SIG-M5 (cell line): ENCODE data around the gene HMGB2.

ENCODE experiments used
- DNase-seq: peaks from one replicate; lab custom pipeline; 2025; lab: John Stamatoyannopoulos, UW

Gene HMGB2

GRCh38 chr4:173334891-173335752 lies 964 bp upstream of the HMGB2 start:
- DNase-seq = peak; percentile 34

DNA sequence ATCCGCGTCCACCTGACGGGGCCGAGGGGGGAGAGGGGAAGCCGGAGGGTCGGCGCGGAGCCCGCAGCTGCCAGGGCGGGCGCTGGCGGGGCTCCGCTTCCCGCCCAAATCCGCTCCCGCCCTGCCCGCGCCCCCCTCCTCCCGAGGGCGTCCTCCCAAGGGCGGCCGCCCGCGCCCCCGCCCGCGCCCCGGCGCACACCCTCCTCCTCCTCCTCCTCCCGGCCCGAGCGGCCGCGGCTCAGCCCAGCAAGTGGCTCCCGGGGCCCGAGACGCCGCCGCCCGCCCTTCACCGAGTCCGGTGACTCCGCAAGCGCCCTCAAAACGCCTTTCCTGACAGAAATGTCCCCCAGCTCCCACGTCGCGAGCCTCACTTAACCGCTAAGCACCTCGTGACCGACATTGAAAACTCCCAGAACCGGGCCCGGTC lies 487 bp downstream of the HMGB2 start:
- DNase-seq = no peak

DNA sequence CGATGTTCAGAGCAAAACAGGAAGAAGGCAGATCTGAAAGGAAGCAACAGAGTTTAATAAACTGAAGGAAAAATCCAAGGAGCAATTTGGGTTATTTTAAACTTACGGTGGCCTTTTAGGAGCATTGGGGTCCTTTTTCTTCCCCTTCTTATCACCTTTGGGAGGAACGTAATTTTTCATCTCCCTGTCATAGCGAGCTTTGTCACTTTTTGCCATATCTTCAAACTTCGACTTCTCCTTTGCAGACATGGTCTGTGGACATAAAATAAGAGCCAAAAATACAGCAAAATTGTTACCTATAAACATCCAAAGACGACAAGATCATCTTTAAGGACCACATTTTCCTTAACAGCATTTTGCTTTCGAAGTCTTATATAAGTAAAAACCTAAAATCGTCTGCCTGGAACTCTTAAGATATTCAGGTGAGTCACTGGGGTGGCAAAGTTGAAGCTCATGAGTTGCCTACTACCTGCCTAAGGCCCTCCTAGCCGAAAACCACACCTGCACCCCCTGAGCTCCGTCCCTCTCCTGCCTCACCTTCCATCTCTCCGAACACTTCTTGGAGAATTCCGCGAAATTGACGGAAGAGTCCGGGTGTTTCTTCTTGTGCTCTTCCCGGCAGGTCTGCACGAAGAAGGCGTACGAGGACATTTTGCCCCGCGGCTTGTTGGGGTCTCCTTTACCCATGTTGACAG lies 1.0 kb downstream of the HMGB2 start:
- no peak for DNase-seq

DNA sequence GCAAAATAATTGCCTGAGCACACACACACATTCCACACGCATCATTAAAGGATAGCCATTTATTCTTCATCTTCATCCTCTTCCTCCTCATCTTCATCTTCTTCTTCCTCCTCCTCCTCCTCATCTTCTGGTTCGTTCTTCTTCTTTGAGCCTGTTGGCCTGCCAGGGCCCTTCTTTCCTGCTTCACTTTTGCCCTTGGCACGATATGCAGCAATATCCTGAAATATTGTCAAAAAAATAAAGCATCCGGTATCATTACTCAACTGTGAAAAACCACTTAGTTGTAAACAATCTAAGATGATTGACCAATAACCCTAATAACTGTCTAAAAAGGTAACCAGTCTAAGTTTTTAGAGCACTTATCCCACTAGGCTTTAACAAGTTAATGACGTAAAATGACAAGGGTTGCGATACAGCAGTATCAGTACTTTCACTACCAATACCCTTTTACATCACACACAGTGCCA lies 2.1 kb downstream of the HMGB2 start:
- no peak for DNase-seq

- no peak for DNase-seq
Observed at GRCh38 chr4:173330590-173330989, 3.6 kb downstream of the HMGB2 start.

GRCh38 chr4:173328236-173328901 lies 5.8 kb downstream of the HMGB2 start:
- no peak for DNase-seq

GRCh38 chr4:173325007-173325736 lies 9.0 kb downstream of the HMGB2 start:
- no peak for DNase-seq

DNA sequence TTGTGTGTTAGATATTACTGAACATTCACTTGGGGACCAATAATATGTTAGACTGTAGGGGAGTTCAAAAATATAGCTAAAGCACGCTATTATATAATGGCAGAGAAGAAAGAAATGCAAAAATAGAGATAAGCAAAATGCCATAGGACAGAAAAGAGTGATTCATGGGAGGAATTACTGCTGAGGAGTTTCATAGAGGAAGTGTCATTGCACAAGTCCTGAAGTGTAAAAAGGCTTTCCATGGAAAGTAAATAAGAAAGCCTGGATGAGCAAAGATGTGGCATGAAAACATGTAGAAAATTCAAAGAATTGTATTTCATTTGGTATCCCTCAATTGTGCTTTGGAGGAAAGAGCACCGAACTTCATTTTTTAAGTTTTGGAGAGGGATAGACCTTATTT lies 14.5 kb downstream of the HMGB2 start:
- no peak for DNase-seq

DNA sequence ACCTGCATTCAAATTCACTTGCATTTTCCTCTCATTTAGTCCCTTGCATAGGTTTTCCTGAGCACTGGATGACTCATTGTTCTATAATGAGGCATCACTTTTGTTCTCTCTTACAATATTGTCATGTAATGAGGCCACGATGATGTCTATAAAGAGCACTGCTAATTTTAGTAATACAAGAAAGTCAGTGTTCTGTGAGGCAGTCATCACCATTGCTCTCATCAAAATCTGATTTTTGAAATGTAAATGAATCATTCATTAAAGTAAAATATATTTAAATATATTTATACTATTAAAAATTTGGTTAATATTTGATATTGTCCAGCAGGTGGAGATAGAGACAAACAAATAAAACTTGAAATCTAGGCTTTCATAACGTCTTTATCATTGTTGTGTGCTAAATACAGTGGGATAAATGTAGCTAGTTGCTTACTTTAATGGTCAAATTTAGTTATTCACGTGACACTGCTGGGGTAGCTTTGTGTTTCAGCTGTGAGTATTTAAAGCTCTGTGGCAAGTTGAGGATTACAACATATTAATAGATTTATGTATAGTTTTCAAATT lies 15.4 kb downstream of the HMGB2 start:
- DNase-seq = no peak

DNA sequence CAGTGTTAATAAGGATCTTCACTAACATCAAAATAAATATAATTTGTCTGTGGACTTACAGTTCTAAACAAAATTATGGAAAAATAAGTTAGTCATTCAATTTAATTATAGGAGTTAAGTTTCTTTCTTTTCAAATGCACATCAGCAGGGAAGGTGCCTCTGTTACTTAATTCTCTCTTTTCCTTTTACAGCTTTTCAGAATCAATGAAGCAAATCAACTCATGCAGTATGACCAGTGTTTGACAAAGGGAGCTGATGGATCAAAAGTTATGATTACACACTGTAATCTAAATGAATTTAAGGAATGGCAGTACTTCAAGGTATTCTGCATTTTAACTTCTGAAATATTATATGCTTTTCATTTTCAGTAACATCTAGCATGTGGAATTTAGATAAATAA lies 15.9 kb downstream of the HMGB2 start:
- no peak for DNase-seq

- DNase-seq = no peak
Observed at GRCh38 chr4:173317004-173317403, 17.2 kb downstream of the HMGB2 start.

DNA sequence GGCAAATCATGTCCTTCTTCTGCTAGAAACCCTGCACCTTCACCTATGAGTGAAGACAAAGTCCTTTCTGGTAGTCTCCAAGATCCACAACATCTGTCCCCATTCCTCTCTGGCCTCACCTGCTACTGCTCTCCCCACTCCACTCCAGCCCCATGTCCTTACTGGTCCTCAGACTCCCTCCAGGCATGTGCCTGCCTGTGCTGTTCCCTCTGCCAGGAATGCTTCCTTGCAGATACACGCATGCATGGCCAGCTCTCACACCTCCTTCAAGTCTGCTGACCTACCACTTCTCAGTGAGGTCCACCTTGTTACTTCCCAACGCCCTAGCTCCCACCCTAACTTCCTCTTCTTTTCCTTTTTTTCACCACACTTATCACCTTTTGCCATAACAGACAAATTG lies 18.1 kb downstream of the HMGB2 start:
- DNase-seq = no peak

- no peak for DNase-seq
Observed at GRCh38 chr4:173314715-173315114, 19.4 kb downstream of the HMGB2 start.

DNA sequence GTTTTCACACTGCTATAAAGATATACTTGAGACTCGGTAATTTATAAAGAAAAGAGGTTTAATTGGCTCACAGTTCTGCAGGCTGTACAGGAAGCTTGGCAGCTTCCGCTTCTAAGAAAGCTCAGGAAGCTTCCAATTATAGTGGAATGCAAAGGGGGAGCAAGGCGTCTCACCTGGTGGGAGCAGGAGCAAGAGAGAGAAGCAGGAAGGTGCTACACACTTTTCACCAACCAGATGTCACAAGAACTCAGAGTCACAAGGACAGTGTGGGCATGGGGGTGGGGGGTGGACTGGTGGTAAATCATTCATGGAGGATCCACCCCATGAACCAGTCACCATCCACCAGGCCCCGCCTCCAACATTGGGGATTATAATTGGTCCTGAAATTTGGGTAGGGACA lies 22.8 kb downstream of the HMGB2 start:
- no peak for DNase-seq

GRCh38 chr4:173307778-173308177 lies 26.4 kb downstream of the HMGB2 start:
- DNase-seq = no peak

- no peak for DNase-seq
Observed at GRCh38 chr4:173301518-173302201, 32.5 kb downstream of the HMGB2 start.

GRCh38 chr4:173294444-173294843 lies 39.7 kb downstream of the HMGB2 start:
- DNase-seq = no peak

GRCh38 chr4:173293663-173294062 lies 40.5 kb downstream of the HMGB2 start:
- DNase-seq = no peak

DNA sequence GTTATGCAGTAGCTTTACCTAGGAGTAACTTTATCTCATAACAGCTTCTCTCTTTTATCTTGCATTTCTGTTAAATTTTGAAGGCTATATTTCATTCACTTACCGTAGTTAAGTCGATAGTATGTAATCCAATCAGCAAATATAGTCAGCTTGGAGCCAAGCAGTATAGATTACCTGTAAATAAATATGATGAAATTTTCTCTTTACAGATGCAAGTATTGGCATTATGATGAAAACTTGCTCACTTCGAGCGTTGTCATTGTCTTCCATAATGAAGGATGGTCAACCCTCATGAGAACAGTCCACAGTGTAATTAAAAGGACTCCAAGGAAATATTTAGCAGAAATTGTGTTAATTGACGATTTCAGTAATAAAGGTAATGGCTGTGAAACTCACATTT lies 42.3 kb downstream of the HMGB2 start:
- DNase-seq = no peak

GRCh38 chr4:173289353-173289727 lies 44.8 kb downstream of the HMGB2 start:
- no peak for DNase-seq

GRCh38 chr4:173288698-173289352 lies 45.3 kb downstream of the HMGB2 start:
- no peak for DNase-seq
